Activated CD4-positive, alpha-beta memory T cell treated with anti-CD3 and anti-CD28 coated beads, Interleukin-2, amount 10 ng/mL, durations not matched to agents 7 days and 5 days (primary cell): Measurements from ENCODE around the gene PRKCA. TPM values are rescaled to one million over a fixed set of nuclear protein-coding genes. Genes with fewer than 3 reads are reported as not detected.

Source experiments
- CTCF ChIA-PET: fragments of 350-600 bp; sonication (Branson Sonifier 250); formaldehyde crosslinking; loops from one replicate; lab custom pipeline; 2021; ENCODE audit warnings: antibody characterized with exemption, inconsistent platforms; lab: Charles Lee
- POLR2A ChIA-PET: fragments of 350-600 bp; sonication (Branson Sonifier 250); formaldehyde crosslinking; loops from one replicate; lab custom pipeline; 2021; ENCODE audit warnings: antibody characterized with exemption; lab: Charles Lee
- DNase-seq: peaks from one replicate; pipeline ENCODE4 v3.0.0-alpha.2; 2020
- H3K27ac Mint-ChIP-seq: one replicate; pipeline ENCODE4 v1.8.0; 2021; ENCODE audit warnings: mild to moderate bottlenecking, mixed read lengths
- H3K27me3 Mint-ChIP-seq: one replicate; pipeline ENCODE4 v1.8.0; 2021; ENCODE audit warnings: mixed read lengths
- H3K36me3 Mint-ChIP-seq: one replicate; pipeline ENCODE4 v1.8.0; 2021; ENCODE audit warnings: low read depth, mixed read lengths
- H3K4me1 Mint-ChIP-seq: one replicate; pipeline ENCODE4 v1.8.0; 2021; ENCODE audit warnings: mixed read lengths
- H3K4me3 Mint-ChIP-seq: one replicate; pipeline ENCODE4 v1.8.0; 2021; ENCODE audit warnings: mild to moderate bottlenecking, mixed read lengths
- H3K9me3 Mint-ChIP-seq: one replicate; pipeline ENCODE4 v1.8.0; 2021; ENCODE audit warnings: mixed read lengths
- total RNA-seq, 2 experiments: library from RNA; stranded (reverse); gene quantifications; one replicate each; pipeline ENCODE4 v1.2.3, GENCODE V29; 2021

PRKCA gene
- total RNA-seq, 2 experiments from 2014 or later: 57.6 to 61.3 TPM

DNA sequence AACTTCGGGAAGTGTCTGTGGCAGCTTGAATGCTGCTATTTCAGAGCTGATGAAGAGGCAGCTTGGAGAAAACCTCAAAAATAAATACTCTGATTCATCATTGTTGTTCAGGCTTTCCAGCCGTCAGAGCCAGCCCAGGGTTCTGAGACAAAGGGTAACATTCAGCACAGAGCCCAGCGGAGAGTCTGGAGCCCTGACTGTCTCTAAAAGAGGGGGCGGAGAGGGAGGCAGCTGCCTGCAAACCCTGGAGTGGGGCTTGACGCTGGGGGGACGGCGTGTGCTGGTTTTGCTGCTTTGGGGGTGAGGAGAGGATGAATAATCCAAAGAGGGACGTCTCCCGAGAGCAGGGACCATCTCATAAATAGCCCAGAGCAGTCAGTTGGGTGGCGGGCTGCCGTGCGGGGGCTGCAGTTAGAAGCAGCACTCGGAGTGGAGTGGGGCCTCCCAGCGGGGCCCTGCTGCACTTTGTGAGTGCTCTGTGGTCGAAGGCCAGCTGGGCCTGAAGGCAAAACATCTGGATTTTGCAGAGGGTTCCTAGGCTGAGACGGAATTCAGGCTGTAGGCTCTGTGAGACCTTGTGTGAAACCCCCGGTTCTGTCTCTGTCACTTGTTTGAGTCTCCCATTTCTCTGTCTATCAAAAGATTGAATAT is 237.8 kb downstream of the PRKCA start:
- POLR2A ChIA-PET: interaction anchor here (1.1 to 1.9 kb wide), 2 partner anchors 29 to 285 kb away, joined by 3 to 4 read pairs; no protein-coding TSS in a partner anchor
- no peaks in the 10 kb centered on the region for H3K27me3 Mint-ChIP-seq
- H3K9me3 Mint-ChIP-seq: peaks cover under 1% of the 10 kb centered on the region
- peaks cover 19% of the 10 kb centered on the region for H3K36me3 Mint-ChIP-seq
- H3K4me3 Mint-ChIP-seq: no peak overlapping the region
- CTCF ChIA-PET: interaction anchor here (1.9 kb wide), 1 partner anchor 27 kb away, joined by 9 read pairs; no protein-coding TSS in a partner anchor
- H3K27ac Mint-ChIP-seq: no peak overlapping the region
- peaks cover 44% of the 10 kb centered on the region for H3K4me1 Mint-ChIP-seq
- DNase-seq: no peak

GRCh38 chr17:66541461-66542128 is 239.2 kb downstream of the PRKCA start:
- H3K36me3 Mint-ChIP-seq: peaks cover 25% of the 10 kb centered on the region
- peaks cover 47% of the 10 kb centered on the region for H3K4me1 Mint-ChIP-seq
- no peak for DNase-seq
- peaks cover 3% of the 10 kb centered on the region for H3K9me3 Mint-ChIP-seq
- H3K27ac Mint-ChIP-seq: peak overlapping the region; percentile 64
- ChIA-PET POLR2A (interaction anchor here (0.8 to 1.9 kb wide), 7 partner anchors 16 to 286 kb away, joined by 3 to 7 read pairs (median 3); no protein-coding TSS in a partner anchor), CTCF (interaction anchor here (1.9 kb wide), 1 partner anchor 25 kb away, joined by 9 read pairs; no protein-coding TSS in a partner anchor)
- H3K27me3 Mint-ChIP-seq: no peaks in the 10 kb centered on the region
- H3K4me3 Mint-ChIP-seq: no peak overlapping the region

- H3K4me1 Mint-ChIP-seq: peaks cover 54% of the 10 kb centered on the region
- peak overlapping the region; percentile 15 for H3K4me3 Mint-ChIP-seq
- peak overlapping the region; percentile 64 for H3K27ac Mint-ChIP-seq
- peaks cover 3% of the 10 kb centered on the region for H3K9me3 Mint-ChIP-seq
- POLR2A ChIA-PET: interaction anchor here (0.9 to 1.9 kb wide), 6 partner anchors 16 to 287 kb away, joined by 3 to 7 read pairs (median 4); no protein-coding TSS in a partner anchor
- H3K36me3 Mint-ChIP-seq: peaks cover 30% of the 10 kb centered on the region
- peak; percentile 39 for DNase-seq
- CTCF ChIA-PET: interaction anchor here (1.9 kb wide), 1 partner anchor 25 kb away, joined by 9 read pairs; no protein-coding TSS in a partner anchor
- no peaks in the 10 kb centered on the region for H3K27me3 Mint-ChIP-seq
Observed at GRCh38 chr17:66542129-66542966, 239.9 kb downstream of the PRKCA start.

DNA sequence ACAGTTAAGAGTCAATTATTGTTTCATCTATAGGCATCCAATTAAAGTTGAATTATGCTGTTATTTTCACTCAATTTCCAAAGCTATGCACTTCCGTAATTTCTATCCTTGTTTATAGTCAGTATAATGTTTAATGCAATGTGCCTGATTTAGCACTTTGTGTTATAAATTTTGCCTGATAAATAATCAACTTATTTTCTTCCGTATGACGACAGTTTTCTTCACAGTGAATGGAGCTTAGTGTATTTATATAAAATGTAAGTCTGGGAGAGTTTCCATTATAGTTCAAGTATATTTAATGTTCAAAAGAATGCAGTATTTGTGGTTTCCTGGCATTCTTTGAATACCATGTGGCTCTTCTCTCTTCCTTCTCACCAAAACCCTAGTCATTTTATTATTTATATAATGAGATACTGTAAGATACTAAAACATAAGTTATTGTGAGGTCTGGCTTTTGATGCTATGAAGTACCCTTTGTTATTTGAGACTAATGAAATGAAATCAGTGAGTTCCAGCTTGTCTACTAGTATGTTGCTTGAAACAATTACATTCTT is 240.6 kb downstream of the PRKCA start:
- H3K36me3 Mint-ChIP-seq: peaks cover 35% of the 10 kb centered on the region
- peaks cover 61% of the 10 kb centered on the region for H3K4me1 Mint-ChIP-seq
- DNase-seq: no peak
- ChIA-PET POLR2A (interaction anchor here (1.5 to 1.6 kb wide), 2 partner anchors 34 to 77 kb away, joined by 3 to 7 read pairs; no protein-coding TSS in a partner anchor), CTCF (interaction anchor here (0.6 to 1.1 kb wide), 2 partner anchors 21 to 295 kb away, joined by 3 to 4 read pairs; no protein-coding TSS in a partner anchor)
- no peak overlapping the region for H3K4me3 Mint-ChIP-seq
- H3K27ac Mint-ChIP-seq: peak overlapping the region; percentile 64
- no peaks in the 10 kb centered on the region for H3K27me3 Mint-ChIP-seq
- peaks cover 3% of the 10 kb centered on the region for H3K9me3 Mint-ChIP-seq

DNA sequence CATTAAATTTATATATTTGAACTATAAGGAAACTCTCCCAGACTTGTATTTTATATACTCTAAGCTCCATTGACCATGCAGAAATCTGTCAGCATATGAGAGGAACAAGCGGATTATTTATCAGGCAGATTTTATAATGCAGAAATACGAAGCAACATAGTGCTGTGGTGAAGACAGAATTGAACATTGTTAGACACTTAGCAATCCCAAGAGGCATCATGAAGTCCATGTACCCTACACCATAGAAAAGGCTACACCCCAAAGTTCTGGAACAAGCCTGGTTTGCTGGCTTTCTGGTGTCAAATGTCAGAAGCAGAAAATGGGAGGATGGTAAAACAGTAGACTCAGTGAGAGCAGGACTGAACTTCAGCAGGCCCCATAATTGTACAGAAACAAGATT is 241.1 kb downstream of the PRKCA start:
- peaks cover 40% of the 10 kb centered on the region for H3K36me3 Mint-ChIP-seq
- H3K4me1 Mint-ChIP-seq: peaks cover 66% of the 10 kb centered on the region
- H3K27ac Mint-ChIP-seq: no peak overlapping the region
- CTCF ChIA-PET: interaction anchor here (0.6 to 1.1 kb wide), 2 partner anchors 22 to 295 kb away, joined by 3 to 4 read pairs; no protein-coding TSS in a partner anchor
- no peaks in the 10 kb centered on the region for H3K27me3 Mint-ChIP-seq
- peaks cover 3% of the 10 kb centered on the region for H3K9me3 Mint-ChIP-seq
- no peak overlapping the region for H3K4me3 Mint-ChIP-seq
- POLR2A ChIA-PET: interaction anchor here (1.6 kb wide), 1 partner anchor 77 kb away, joined by 3 read pairs; no protein-coding TSS in a partner anchor
- no peak for DNase-seq

- no peak overlapping the region for H3K4me3 Mint-ChIP-seq
- peaks cover 47% of the 10 kb centered on the region for H3K36me3 Mint-ChIP-seq
- no peak for DNase-seq
- no peak overlapping the region for H3K27ac Mint-ChIP-seq
- ChIA-PET CTCF (interaction anchor here (1.1 kb wide), 1 partner anchor 23 kb away, joined by 3 read pairs; no protein-coding TSS in a partner anchor), POLR2A (no interaction called here)
- peaks cover 85% of the 10 kb centered on the region for H3K4me1 Mint-ChIP-seq
- peaks cover 3% of the 10 kb centered on the region for H3K9me3 Mint-ChIP-seq
- no peaks in the 10 kb centered on the region for H3K27me3 Mint-ChIP-seq
Observed at GRCh38 chr17:66545918-66546317, 243.5 kb downstream of the PRKCA start.

- DNase-seq: peak; percentile 22
- Mint-ChIP-seq H3K36me3 (peaks cover 46% of the 10 kb centered on the region), H3K4me3 (peak overlapping the region; percentile 49), H3K27ac (peak overlapping the region; percentile 79), H3K27me3 (no peaks in the 10 kb centered on the region), H3K9me3 (peaks cover 3% of the 10 kb centered on the region), H3K4me1 (peaks cover 74% of the 10 kb centered on the region)
- ChIA-PET CTCF (interaction anchor here (0.8 to 2.6 kb wide), 5 partner anchors 17 to 292 kb away, joined by 3 to 9 read pairs (median 4); no protein-coding TSS in a partner anchor), POLR2A (interaction anchor here (0.7 to 2.0 kb wide), 8 partner anchors 17 to 244 kb away, joined by 3 to 8 read pairs (median 4); no protein-coding TSS in a partner anchor)
Observed at GRCh38 chr17:66547151-66547865, 244.9 kb downstream of the PRKCA start.

DNA sequence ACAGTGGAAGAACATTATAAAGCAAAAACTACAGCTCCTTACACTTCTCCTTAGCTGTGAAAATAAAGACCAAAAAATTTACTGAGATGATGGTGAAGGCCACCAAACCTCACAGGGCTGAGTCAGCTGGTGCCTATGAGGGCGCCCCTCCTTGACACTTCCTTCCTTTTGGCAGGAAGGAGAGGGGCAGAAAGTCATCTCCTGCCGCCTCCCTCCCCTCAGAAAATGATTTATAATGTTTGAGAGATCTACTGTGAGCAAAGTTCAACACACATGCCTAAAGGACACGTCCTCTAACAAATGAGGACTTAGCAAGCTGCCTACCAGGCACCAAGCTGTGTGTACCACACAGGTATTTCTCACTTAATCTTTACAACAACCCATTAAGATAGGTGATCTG is 245.7 kb downstream of the PRKCA start:
- peaks cover 46% of the 10 kb centered on the region for H3K36me3 Mint-ChIP-seq
- no peaks in the 10 kb centered on the region for H3K27me3 Mint-ChIP-seq
- peak overlapping the region; percentile 49 for H3K4me3 Mint-ChIP-seq
- peaks cover 65% of the 10 kb centered on the region for H3K4me1 Mint-ChIP-seq
- ChIA-PET CTCF (interaction anchor here (0.8 to 2.6 kb wide), 7 partner anchors 16 to 664 kb away, joined by 3 to 9 read pairs (median 4); no protein-coding TSS in a partner anchor), POLR2A (interaction anchor here (0.6 to 2.0 kb wide), 6 partner anchors 12 to 244 kb away, joined by 3 to 8 read pairs (median 4); no protein-coding TSS in a partner anchor)
- peak; percentile 75 for DNase-seq
- peaks cover 3% of the 10 kb centered on the region for H3K9me3 Mint-ChIP-seq
- H3K27ac Mint-ChIP-seq: peak overlapping the region; percentile 79

DNA sequence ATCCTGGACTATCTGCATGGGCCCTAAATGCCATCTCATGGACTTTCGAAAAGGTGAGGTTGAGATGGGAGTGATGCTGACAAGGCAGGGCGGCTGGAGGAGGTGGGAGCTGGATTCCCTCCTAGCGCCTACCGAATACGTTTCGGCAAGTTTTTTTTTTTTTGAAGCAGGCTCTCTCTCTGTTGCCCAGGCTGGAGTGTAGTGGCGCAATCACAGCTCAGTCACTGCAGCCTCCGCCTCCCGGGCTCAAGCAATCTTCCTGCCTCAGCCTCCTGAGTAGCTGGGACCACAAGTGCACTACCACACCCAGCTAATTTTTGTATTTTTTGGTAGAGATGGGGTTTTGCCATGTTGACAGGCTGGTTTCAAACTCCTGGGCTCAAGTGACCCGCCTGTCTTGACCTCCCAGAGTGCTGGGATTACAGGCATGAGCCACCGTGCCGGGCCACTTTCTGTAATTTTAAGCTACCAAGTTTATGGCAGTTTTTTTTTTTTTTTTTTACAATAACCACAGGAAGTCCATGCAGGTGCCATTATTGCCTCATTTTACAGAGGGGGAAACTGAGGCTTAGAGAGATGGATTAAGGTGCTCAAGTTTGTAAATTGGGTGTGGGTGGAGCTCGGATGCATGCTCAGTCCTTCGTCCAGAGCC is 246.4 kb downstream of the PRKCA start:
- Mint-ChIP-seq H3K36me3 (peaks cover 47% of the 10 kb centered on the region), H3K27me3 (no peaks in the 10 kb centered on the region), H3K9me3 (peaks cover 3% of the 10 kb centered on the region), H3K4me1 (peaks cover 60% of the 10 kb centered on the region), H3K4me3 (peak overlapping the region; percentile 49), H3K27ac (peak overlapping the region; percentile 79)
- no peak for DNase-seq
- CTCF ChIA-PET: interaction anchor here (0.8 to 2.6 kb wide), 7 partner anchors 15 to 664 kb away, joined by 3 to 9 read pairs (median 3); no protein-coding TSS in a partner anchor
- POLR2A ChIA-PET: interaction anchor here (0.6 to 2.0 kb wide), 7 partner anchors 10 to 245 kb away, joined by 3 to 8 read pairs (median 3); no protein-coding TSS in a partner anchor

GRCh38 chr17:66549311-66549704 is 246.9 kb downstream of the PRKCA start:
- Mint-ChIP-seq H3K27ac (peak overlapping the region; percentile 79), H3K9me3 (peaks cover 3% of the 10 kb centered on the region), H3K27me3 (no peaks in the 10 kb centered on the region), H3K36me3 (peaks cover 45% of the 10 kb centered on the region), H3K4me3 (no peak overlapping the region), H3K4me1 (peaks cover 58% of the 10 kb centered on the region)
- DNase-seq: no peak
- ChIA-PET POLR2A (interaction anchor here (0.9 to 1.0 kb wide), 2 partner anchors 11 to 150 kb away, joined by 3 read pairs; no protein-coding TSS in a partner anchor), CTCF (interaction anchor here (0.8 to 2.6 kb wide), 6 partner anchors 15 to 663 kb away, joined by 3 to 9 read pairs (median 4); no protein-coding TSS in a partner anchor)
